ENCODE data around the gene PIK3CB. TPM values are rescaled to one million over a fixed set of nuclear protein-coding genes. Genes with fewer than 3 reads are reported as not detected.

The PIK3CB gene
- total RNA-seq, 1 donor from 2014 or later: 14.2 TPM

GRCh38 chr3:138774529-138775253 lies 60.0 kb downstream of the PIK3CB start:
- H3K27me3 Mint-ChIP-seq (ENCODE audit: unreplicated experiment): no peaks in the 10 kb centered on the region
- H3K9me3 Mint-ChIP-seq (ENCODE audit: unreplicated experiment): no peaks in the 10 kb centered on the region
- peaks cover 8% of the 10 kb centered on the region for H3K4me1 Mint-ChIP-seq (ENCODE audit: low read depth, unreplicated experiment)
- no peak overlapping the region for H3K4me3 Mint-ChIP-seq (ENCODE audit: unreplicated experiment)
- no peak for TF ChIP-seq CTCF (IDR thresholded peaks at IDR 0.05; ENCODE audit: partially characterized antibody, unreplicated experiment)
- no peaks in the 10 kb centered on the region for H3K36me3 Mint-ChIP-seq (ENCODE audit: unreplicated experiment)
- no peak overlapping the region for H3K27ac Mint-ChIP-seq (ENCODE audit: unreplicated experiment)
- DNase-seq: no peak

DNA sequence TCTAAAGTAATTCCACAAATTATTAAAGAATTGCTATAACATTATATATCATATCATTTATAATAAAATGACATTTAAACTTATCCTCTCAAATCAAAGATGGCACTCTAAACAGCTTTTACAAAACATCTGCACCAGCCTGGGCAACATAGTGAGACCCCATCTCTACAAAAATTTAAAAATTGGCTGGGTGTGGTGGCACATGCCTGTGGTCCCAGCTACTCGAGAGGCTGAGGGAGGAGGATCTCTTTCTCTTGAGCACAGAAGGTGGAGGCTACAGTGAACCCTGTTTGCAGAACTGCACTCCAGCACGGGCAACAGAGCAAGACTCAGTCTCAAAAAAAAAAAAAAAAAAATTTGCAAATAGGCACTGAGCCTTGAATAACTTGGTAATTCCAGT lies 63.1 kb downstream of the PIK3CB start:
- Mint-ChIP-seq H3K27me3 (ENCODE audit: unreplicated experiment) (no peaks in the 10 kb centered on the region), H3K27ac (ENCODE audit: unreplicated experiment) (no peak overlapping the region), H3K36me3 (ENCODE audit: unreplicated experiment) (no peaks in the 10 kb centered on the region), H3K4me3 (ENCODE audit: unreplicated experiment) (no peak overlapping the region), H3K9me3 (ENCODE audit: unreplicated experiment) (peaks cover 2% of the 10 kb centered on the region), H3K4me1 (ENCODE audit: low read depth, unreplicated experiment) (peaks cover 8% of the 10 kb centered on the region)
- no peak for TF ChIP-seq CTCF (IDR thresholded peaks at IDR 0.05; ENCODE audit: partially characterized antibody, unreplicated experiment)
- DNase-seq: no peak

DNA sequence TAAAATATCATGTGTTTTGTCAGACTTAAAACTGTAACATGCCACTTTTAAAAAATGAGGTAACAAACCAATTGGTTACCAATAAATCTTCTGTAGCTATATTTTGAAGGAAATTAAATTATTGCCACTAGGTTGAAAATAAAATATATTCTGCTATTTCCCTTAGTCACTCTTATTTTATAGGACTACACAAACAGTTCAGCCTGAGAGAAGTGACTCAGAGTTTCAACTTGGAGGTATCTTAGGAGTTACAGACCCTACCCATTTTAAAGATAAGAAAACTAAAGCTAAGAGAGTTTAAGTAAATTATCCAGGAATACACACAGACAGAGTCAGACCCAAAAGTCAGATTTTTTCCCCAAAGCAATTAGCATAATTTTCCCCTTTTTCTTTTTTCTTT lies 65.1 kb downstream of the PIK3CB start:
- no peak overlapping the region for H3K27ac Mint-ChIP-seq (ENCODE audit: unreplicated experiment)
- peaks cover 3% of the 10 kb centered on the region for H3K9me3 Mint-ChIP-seq (ENCODE audit: unreplicated experiment)
- H3K4me1 Mint-ChIP-seq (ENCODE audit: low read depth, unreplicated experiment): peaks cover 6% of the 10 kb centered on the region
- no peaks in the 10 kb centered on the region for H3K36me3 Mint-ChIP-seq (ENCODE audit: unreplicated experiment)
- no peak for TF ChIP-seq CTCF (IDR thresholded peaks at IDR 0.05; ENCODE audit: partially characterized antibody, unreplicated experiment)
- H3K4me3 Mint-ChIP-seq (ENCODE audit: unreplicated experiment): no peak overlapping the region
- peaks cover 1% of the 10 kb centered on the region for H3K27me3 Mint-ChIP-seq (ENCODE audit: unreplicated experiment)
- no peak for DNase-seq

GRCh38 chr3:138768946-138769345 lies 65.8 kb downstream of the PIK3CB start:
- DNase-seq: no peak
- Mint-ChIP-seq H3K27me3 (ENCODE audit: unreplicated experiment) (peaks cover 2% of the 10 kb centered on the region), H3K9me3 (ENCODE audit: unreplicated experiment) (peaks cover 3% of the 10 kb centered on the region), H3K36me3 (ENCODE audit: unreplicated experiment) (no peaks in the 10 kb centered on the region), H3K4me1 (ENCODE audit: low read depth, unreplicated experiment) (peaks cover under 1% of the 10 kb centered on the region), H3K27ac (ENCODE audit: unreplicated experiment) (no peak overlapping the region), H3K4me3 (ENCODE audit: unreplicated experiment) (no peak overlapping the region)
- TF ChIP-seq CTCF (IDR thresholded peaks at IDR 0.05; ENCODE audit: partially characterized antibody, unreplicated experiment): no peak

GRCh38 chr3:138768125-138768524 lies 66.6 kb downstream of the PIK3CB start:
- Mint-ChIP-seq H3K4me3 (ENCODE audit: unreplicated experiment) (no peak overlapping the region), H3K4me1 (ENCODE audit: low read depth, unreplicated experiment) (no peaks in the 10 kb centered on the region), H3K27me3 (ENCODE audit: unreplicated experiment) (peaks cover 2% of the 10 kb centered on the region), H3K27ac (ENCODE audit: unreplicated experiment) (no peak overlapping the region), H3K36me3 (ENCODE audit: unreplicated experiment) (no peaks in the 10 kb centered on the region), H3K9me3 (ENCODE audit: unreplicated experiment) (peaks cover 3% of the 10 kb centered on the region)
- no peak for DNase-seq
- TF ChIP-seq CTCF (IDR thresholded peaks at IDR 0.05; ENCODE audit: partially characterized antibody, unreplicated experiment): no peak
